Breast epithelium (tissue), 4 donors: ENCODE results near the gene TJAP1. TPM values are rescaled to one million over a fixed set of nuclear protein-coding genes. Genes with fewer than 3 reads are reported as not detected.
A peak's percentile ranks its signal among the peaks of the same experiment; 100 is the strongest.

Source experiments
- DNase-seq, 2 donors: peaks; one replicate each; pipeline ENCODE4 v3.0.0-alpha.2; 2019; ENCODE audit warnings: low spot score in 2 of 2
- H3K27ac ChIP-seq, 2 donors: fragments of 200-600 bp; sonication (generic) in 1 of 2; one replicate each; pipeline ENCODE4 v1.5.1; 2016 to 2019; ENCODE audit warnings: mild to moderate bottlenecking in 1 of 2
- H3K27me3 ChIP-seq, 2 donors: fragments of 200-600 bp; sonication (generic) in 1 of 2; one replicate each; pipeline versions ENCODE4 v1.5.1 to v1.6.0; 2017 to 2019; ENCODE audit warnings: control low read depth in 1 of 2, mild to moderate bottlenecking in 1 of 2
- H3K36me3 ChIP-seq: fragments of 200-600 bp; one replicate; pipeline ENCODE4 v1.5.1; 2019
- H3K4me1 ChIP-seq, 2 donors: fragments of 200-600 bp; sonication (generic); one replicate each; pipeline ENCODE4 v1.5.1; 2016 to 2019; ENCODE audit warnings: control low read depth in 1 of 2
- H3K4me3 ChIP-seq, 3 donors: fragments of 200-600 bp; sonication (generic); 1 replicate in 2 of 3; 2 replicates in 1 of 3; pipeline ENCODE4 v1.5.1; 2016 to 2019; ENCODE audit warnings: mild to moderate bottlenecking in 3 of 3, moderate library complexity in 2 of 3
- H3K9me3 ChIP-seq, 2 donors: fragments of 200-600 bp; sonication (generic) in 1 of 2; one replicate each; pipeline ENCODE4 v1.5.1; 2016 to 2019; ENCODE audit warnings: control low read depth in 1 of 2
- CTCF ChIP-seq, 3 donors: fragments of 450-650 bp; IDR thresholded peaks; one replicate each; pipeline ENCODE4 v1.5.1; 2016 to 2017; ENCODE audit warnings: antibody characterized with exemption in 3 of 3, mild to moderate bottlenecking in 3 of 3, moderate library complexity in 3 of 3
- POLR2A ChIP-seq: fragments of 450-650 bp; IDR thresholded peaks from one replicate; pipeline ENCODE4 v1.6.1; 2016; ENCODE audit warnings: antibody characterized with exemption, mild to moderate bottlenecking, moderate library complexity
- POLR2AphosphoS5 ChIP-seq, 3 donors: sonication (generic); formaldehyde crosslinking; IDR thresholded peaks; one replicate each; pipeline ENCODE4 v1.6.1; 2017; ENCODE audit warnings: antibody characterized with exemption in 3 of 3
- intact Hi-C: fragments of 100-400 bp; cut with DNase I; formaldehyde crosslinking; loops from one replicate; pipeline ENCODE4 v1.15.1; 2023; ENCODE audit warnings: low total_unique reads
- total RNA-seq, 3 donors: library from RNA; depleted of rRNA; stranded (reverse); fragments of >200 nt; gene quantifications; one replicate each; pipeline ENCODE4 v1.1.0, GENCODE V29; 2016

Gene TJAP1
- total RNA-seq, 3 donors from 2014 or later = 18.6 to 21.8 (median 21.3) TPM

GRCh38 chr6:43469947-43470346 lies 7.4 kb upstream of the TJAP1 start:
- Histone ChIP-seq H3K36me3 (no peaks in the 10 kb centered on the region), H3K27ac (no peak overlapping the region), H3K9me3 (no peaks in the 10 kb centered on the region), H3K4me1 (peaks cover 0 to 5% of the 10 kb centered on the region in 2 donors), H3K4me3 (no peak overlapping the region), H3K27me3 (no peaks in the 10 kb centered on the region)
- no peak for TF ChIP-seq POLR2A
- TF ChIP-seq CTCF (IDR thresholded peaks at IDR 0.05) = no peak
- no peak for TF ChIP-seq POLR2AphosphoS5 (IDR thresholded peaks at IDR 0.05)
- intact Hi-C loops = no loop called here
- no peak for DNase-seq

- no peaks in the 10 kb centered on the region for H3K27me3 ChIP-seq
- H3K36me3 ChIP-seq = no peaks in the 10 kb centered on the region
- no peaks in the 10 kb centered on the region for H3K9me3 ChIP-seq
- peaks cover 0 to 5% of the 10 kb centered on the region in 2 donors for H3K4me1 ChIP-seq
- TF ChIP-seq CTCF (IDR thresholded peaks at IDR 0.05) = no peak
- no peak overlapping the region for H3K4me3 ChIP-seq
- H3K27ac ChIP-seq = no peak overlapping the region
- intact Hi-C loops = no loop called here
- no peak for DNase-seq
These were observed 6.0 kb upstream of the TJAP1 start for GRCh38 chr6:43471399-43471798.

GRCh38 chr6:43472515-43472914 lies 4.9 kb upstream of the TJAP1 start:
- intact Hi-C loops = loop anchor here (1.0 kb wide), 1 partner anchor 8 kb away; no protein-coding TSS in a partner anchor

GRCh38 chr6:43475516-43475915 lies 1.9 kb upstream of the TJAP1 start:
- Histone ChIP-seq H3K4me1 (peaks cover 0 to 6% of the 10 kb centered on the region in 2 donors), H3K36me3 (no peaks in the 10 kb centered on the region), H3K9me3 (no peaks in the 10 kb centered on the region), H3K27me3 (no peaks in the 10 kb centered on the region), H3K27ac (no peak overlapping the region), H3K4me3 (no peak overlapping the region)
- no peak for DNase-seq
- intact Hi-C loops = no loop called here
- TF ChIP-seq POLR2AphosphoS5 (IDR thresholded peaks at IDR 0.05) = no peak
- no peak for TF ChIP-seq POLR2A
- no peak for TF ChIP-seq CTCF (IDR thresholded peaks at IDR 0.05)

More at GRCh38 chr6:43472515-43472914, 4.9 kb upstream of the TJAP1 start:
- Histone ChIP-seq H3K9me3 (no peaks in the 10 kb centered on the region), H3K36me3 (no peaks in the 10 kb centered on the region), H3K4me1 (peaks cover 0 to 5% of the 10 kb centered on the region in 2 donors), H3K4me3 (no peak overlapping the region), H3K27ac (no peak overlapping the region), H3K27me3 (no peaks in the 10 kb centered on the region)
- TF ChIP-seq POLR2A (no peak), CTCF (IDR thresholded peaks at IDR 0.05) (no peak), POLR2AphosphoS5 (IDR thresholded peaks at IDR 0.05) (no peak)
- DNase-seq = no peak

GRCh38 chr6:43476746-43477145 lies 624 bp upstream of the TJAP1 start:
- H3K4me3 ChIP-seq = peak overlapping the region; percentile 77 to 82 (median 80)
- H3K9me3 ChIP-seq = no peaks in the 10 kb centered on the region
- no peak for TF ChIP-seq CTCF (IDR thresholded peaks at IDR 0.05)
- no peak for TF ChIP-seq POLR2A
- TF ChIP-seq POLR2AphosphoS5 (IDR thresholded peaks at IDR 0.05) = no peak
- no peaks in the 10 kb centered on the region for H3K27me3 ChIP-seq
- no peak for DNase-seq
- intact Hi-C loops = no loop called here
- H3K4me1 ChIP-seq = peaks cover 0 to 6% of the 10 kb centered on the region in 2 donors
- H3K27ac ChIP-seq = peak overlapping the region; percentile 57 to 89
- no peaks in the 10 kb centered on the region for H3K36me3 ChIP-seq
